C4-2B (cell line): ENCODE data around the gene GAB3.
A peak's percentile ranks its signal among the peaks of the same experiment; 100 is the strongest.

Source experiments
- H3K27ac ChIP-seq: fragments of 450-650 bp; 2 replicates; pipeline ENCODE4 v1.5.1; 2017
- CTCF ChIP-seq: fragments of 450-650 bp; conservative IDR thresholded peaks from 2 replicates; pipeline ENCODE4 v1.5.1; 2017; ENCODE audit warnings: mild to moderate bottlenecking
- ZFX ChIP-seq: fragments of 450-650 bp; IDR thresholded peaks from 2 replicates; pipeline ENCODE4 v1.6.1; 2017

The GAB3 gene

GRCh38 chrX:154774622-154775021, 23.7 kb upstream of the GAB3 start:
- no peak overlapping the region for H3K27ac ChIP-seq
- TF ChIP-seq ZFX (no peak), CTCF (no peak)

- peak within 1 kb of the TSS; percentile 87 for H3K27ac ChIP-seq
- TF ChIP-seq ZFX (peak; percentile 75), CTCF (no peak)
Measured at GRCh38 chrX:154762537-154763296, 11.8 kb upstream of the GAB3 start, which contains the start of gene DKC1. DKC1 (plus strand) TSS chrX:154762864; CDS start chrX:154762966, 102 bp downstream.

- no peak for TF ChIP-seq ZFX
- no peak for TF ChIP-seq CTCF
- H3K27ac ChIP-seq = peak overlapping the region; percentile 87
Measured at GRCh38 chrX:154761977-154762536, 11.2 kb upstream of the GAB3 start.

GRCh38 chrX:154758696-154759095, 7.8 kb upstream of the GAB3 start:
- TF ChIP-seq ZFX (no peak), CTCF (no peak)
- H3K27ac ChIP-seq = no peak overlapping the region

GRCh38 chrX:154751669-154752271, 893 bp upstream of the GAB3 start:
- no peak overlapping the region for H3K27ac ChIP-seq

GRCh38 chrX:154751203-154751668, 359 bp upstream of the GAB3 start:
- no peak overlapping the region for H3K27ac ChIP-seq
- no peak for TF ChIP-seq ZFX
- TF ChIP-seq CTCF = no peak

More at GRCh38 chrX:154751669-154752271, 893 bp upstream of the GAB3 start:
- TF ChIP-seq CTCF = no peak
- no peak for TF ChIP-seq ZFX

- no peak overlapping the region for H3K27ac ChIP-seq
- TF ChIP-seq ZFX = no peak
- no peak for TF ChIP-seq CTCF
Measured at GRCh38 chrX:154749856-154750255, 1.0 kb downstream of the GAB3 start.
